Small intestine (tissue), 7 donors: ENCODE results near the gene SUB1. TPM values are rescaled to one million over a fixed set of nuclear protein-coding genes. Genes with fewer than 3 reads are reported as not detected.
"Not testable (repeated sequence)": the region's sequence is repeated elsewhere in the genome, so short reads cannot be mapped to it uniquely, and the experiment has no call there.

Experiments
- DNase-seq, 2 donors: peaks; one replicate each; pipeline versions ENCODE4 v3.0.0 to v3.0.0-alpha.2; 2013
- FAIRE-seq: peaks from 2 replicates; lab custom pipeline; 2012; peaks lifted over from hg19 to GRCh38; lab: Jason Lieb, UNC
- H3K27ac ChIP-seq, 3 donors: one replicate each; pipeline ENCODE4 v1.5.1; 2013; ENCODE audit warnings: low read length in 2 of 3, mild to moderate bottlenecking in 2 of 3, control low read depth in 1 of 3, inconsistent platforms in 1 of 3, low read depth in 1 of 3, moderate library complexity in 1 of 3
- H3K27me3 ChIP-seq, 3 donors: one replicate each; pipeline ENCODE4 v1.6.1; 2013; ENCODE audit warnings: low read length in 3 of 3, inconsistent platforms in 1 of 3; ENCODE audit not compliant: control insufficient read depth in 3 of 3, insufficient read depth in 3 of 3
- H3K36me3 ChIP-seq, 3 donors: one replicate each; pipeline ENCODE4 v1.6.1; 2013; ENCODE audit warnings: low read length in 3 of 3, inconsistent platforms in 1 of 3, low read depth in 1 of 3, mild to moderate bottlenecking in 1 of 3, moderate library complexity in 1 of 3; ENCODE audit not compliant: control insufficient read depth in 3 of 3, insufficient read depth in 2 of 3
- H3K4me1 ChIP-seq, 3 donors: one replicate each; pipeline ENCODE4 v1.6.1; 2013; ENCODE audit warnings: low read length in 2 of 3, inconsistent platforms in 1 of 3, low read depth in 1 of 3, mild to moderate bottlenecking in 1 of 3, moderate library complexity in 1 of 3; ENCODE audit not compliant: control insufficient read depth in 3 of 3, insufficient read depth in 2 of 3
- H3K4me3 ChIP-seq, 3 donors: one replicate each; pipeline ENCODE4 v1.5.1; 2013; ENCODE audit warnings: low read length in 3 of 3, control low read depth in 1 of 3, inconsistent platforms in 1 of 3, low read depth in 1 of 3, mild to moderate bottlenecking in 1 of 3, moderate library complexity in 1 of 3
- H3K9me3 ChIP-seq, 2 donors: one replicate each; pipeline ENCODE4 v1.6.1; 2013; ENCODE audit warnings: low read depth in 1 of 2, low read length in 1 of 2; ENCODE audit not compliant: control insufficient read depth in 2 of 2, insufficient read depth in 1 of 2
- WGBS, 3 donors: extraction: QIAGEN DNeasy Blood & Tissue Kit; methylation state at CpG; one replicate each; pipeline ENCODE4 v1.1.7; 2013; 5-methylcytosine and 5-hydroxymethylcytosine counted together
- polyA plus RNA-seq, 4 donors: library from polyadenylated mRNA; stranded (reverse) in 3 of 4; unstranded in 1 of 4; fragments of 200-250 nt in 3 of 4; fragments of 120-200 nt in 1 of 4; gene quantifications; one replicate each; pipeline versions ENCODE4 v1.2.1 to v1.2.3, GENCODE V29; 2013
- donor health status: healthy with polysubstance abuse.
- donor health status: control.
- donor health status: control.
- donor health status: Bipolar disorder and iron deficiency.
- donor health status: healthy.

Gene SUB1
- polyA plus RNA-seq, 4 donors = 113 to 226 (median 175) TPM

DNA sequence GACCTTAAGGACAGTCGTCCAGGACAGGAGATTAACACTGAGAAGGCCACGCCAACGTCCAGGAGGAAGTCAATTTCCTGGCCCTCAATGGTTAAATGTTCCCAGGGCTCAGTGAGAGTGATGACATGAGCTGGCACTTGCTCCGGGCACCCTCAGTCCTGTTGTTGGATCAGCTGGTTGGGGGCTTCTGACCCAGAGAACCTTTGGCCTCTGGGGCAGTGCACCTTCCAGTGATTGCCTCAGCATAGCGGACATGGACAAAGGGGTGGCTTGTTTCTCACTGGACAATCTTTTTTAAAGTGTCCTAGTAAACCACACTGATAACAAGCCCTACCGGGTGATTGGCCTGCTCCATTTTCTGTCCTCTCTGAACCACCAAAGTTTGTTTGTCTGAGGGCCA, 28.8 kb upstream of the SUB1 start:
- H3K27me3 ChIP-seq, FAIRE-seq, H3K9me3 ChIP-seq, H3K4me3 ChIP-seq, DNase-seq, H3K27ac ChIP-seq, H3K4me1 ChIP-seq, H3K36me3 ChIP-seq: not testable (repeated sequence)
- 81 to 91% (median 90%) methylated on average over 6 of the region's 6 CpGs for WGBS, 3 donors

DNA sequence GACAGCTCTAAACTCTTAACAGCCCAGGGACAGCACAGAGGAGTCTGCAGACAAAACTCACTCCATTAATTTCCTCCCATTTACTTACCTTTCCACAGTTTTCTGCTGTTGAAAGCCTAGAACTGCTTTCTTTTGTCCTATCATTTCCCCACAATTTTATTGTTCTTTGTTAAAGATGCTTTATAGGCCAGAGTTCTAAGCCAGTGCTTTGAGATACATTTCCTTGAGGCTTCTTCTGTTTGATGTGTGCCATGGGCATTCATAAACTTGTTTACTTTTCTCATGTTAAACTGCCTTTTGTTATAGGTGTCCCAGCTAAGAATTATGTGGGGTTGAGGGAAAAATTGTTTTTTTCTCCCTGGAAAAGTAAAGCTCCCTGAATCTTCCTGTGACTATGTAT, 25.9 kb upstream of the SUB1 start:
- no peaks in the 10 kb centered on the region for H3K9me3 ChIP-seq
- peaks cover 0 to 4% (median 0%) of the 10 kb centered on the region in 3 donors for H3K4me1 ChIP-seq
- no peak for FAIRE-seq

DNA sequence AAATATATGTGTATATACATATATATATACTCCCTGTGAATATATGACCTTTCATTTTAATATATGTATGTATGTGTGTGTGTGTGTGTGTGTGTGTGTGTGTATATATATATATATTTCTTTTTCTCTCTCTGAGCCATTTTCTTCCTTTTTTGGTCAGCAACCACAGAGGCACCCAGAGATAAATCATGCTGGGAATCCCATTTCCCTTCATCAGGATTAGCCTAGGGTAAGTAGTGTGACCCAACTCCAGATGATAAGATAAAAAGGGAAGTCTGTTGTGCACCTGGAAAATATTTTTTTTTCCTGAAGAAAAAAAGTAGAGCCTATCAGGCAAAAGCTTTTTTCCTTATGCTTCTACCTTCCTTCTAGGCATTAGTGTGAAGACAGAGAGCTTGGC, 25.4 kb upstream of the SUB1 start:
- Histone ChIP-seq H3K4me3 (no peak overlapping the region), H3K4me1 (peaks cover 0 to 9% (median 0%) of the 10 kb centered on the region in 3 donors), H3K36me3 (no peaks in the 10 kb centered on the region), H3K27ac (no peak overlapping the region), H3K27me3 (no peaks in the 10 kb centered on the region), H3K9me3 (no peaks in the 10 kb centered on the region)
- FAIRE-seq (no peak), DNase-seq (no peak)

More for the DNA sequence above, 25.9 kb upstream of the SUB1 start:
- no peaks in the 10 kb centered on the region for H3K27me3 ChIP-seq
- no peak for DNase-seq
- H3K27ac ChIP-seq = no peak overlapping the region
- no peak overlapping the region for H3K4me3 ChIP-seq
- no peaks in the 10 kb centered on the region for H3K36me3 ChIP-seq

DNA sequence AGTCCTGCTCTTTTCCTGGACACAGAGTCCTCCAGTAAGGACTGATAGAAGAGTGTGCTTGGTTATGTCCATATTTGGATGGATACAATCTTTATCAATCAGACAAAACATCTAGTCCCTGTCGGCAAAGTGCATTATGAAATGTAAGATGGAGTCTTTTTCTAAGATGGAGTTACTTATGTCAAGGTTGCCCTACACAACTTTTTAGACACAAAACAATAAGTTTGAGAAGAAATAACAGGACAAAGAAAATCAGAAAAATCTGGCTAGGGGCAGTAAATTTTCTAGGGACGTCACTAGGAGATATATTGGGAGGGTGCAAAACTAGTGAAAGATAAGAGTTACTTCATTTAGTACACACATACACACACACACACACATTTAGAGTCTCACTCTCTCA, 23.3 kb upstream of the SUB1 start:
- no peak overlapping the region for H3K27ac ChIP-seq
- FAIRE-seq (no peak), DNase-seq (no peak)
- no peaks in the 10 kb centered on the region for H3K27me3 ChIP-seq
- no peaks in the 10 kb centered on the region for H3K36me3 ChIP-seq
- peaks cover 0 to 17% (median 0%) of the 10 kb centered on the region in 3 donors for H3K4me1 ChIP-seq
- peaks cover 0 to 4% of the 10 kb centered on the region in 2 donors for H3K9me3 ChIP-seq
- WGBS, 3 donors = 90 to 94% (median 94%) methylated on average over 2 of the region's 2 CpGs
- H3K4me3 ChIP-seq = no peak overlapping the region

DNA sequence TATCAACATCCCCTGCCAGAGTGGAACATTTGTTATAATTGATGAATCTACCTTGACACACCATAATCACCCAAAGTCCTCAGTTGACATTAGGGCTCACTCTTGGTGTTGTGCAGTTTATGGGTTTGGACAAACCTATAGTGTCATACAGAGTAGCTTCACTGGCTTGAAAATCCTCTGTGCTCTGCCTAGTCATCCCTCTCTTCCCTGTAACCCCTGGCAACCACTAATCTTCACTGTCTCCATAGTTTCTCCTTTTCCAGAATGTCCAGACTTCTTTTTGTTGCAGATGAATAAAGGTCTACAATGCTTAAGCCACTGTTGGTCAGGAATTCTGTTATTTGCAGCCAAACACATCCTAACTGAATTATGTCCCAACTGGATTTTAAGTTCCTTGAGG, 22.5 kb upstream of the SUB1 start:
- Histone ChIP-seq H3K9me3 (peaks cover 0 to 8% of the 10 kb centered on the region in 2 donors), H3K4me3 (no peak overlapping the region), H3K27ac (no peak overlapping the region), H3K4me1 (peaks cover 0 to 17% (median 0%) of the 10 kb centered on the region in 3 donors), H3K36me3 (no peaks in the 10 kb centered on the region), H3K27me3 (no peaks in the 10 kb centered on the region)
- DNase-seq (no peak), FAIRE-seq (no peak)

DNA sequence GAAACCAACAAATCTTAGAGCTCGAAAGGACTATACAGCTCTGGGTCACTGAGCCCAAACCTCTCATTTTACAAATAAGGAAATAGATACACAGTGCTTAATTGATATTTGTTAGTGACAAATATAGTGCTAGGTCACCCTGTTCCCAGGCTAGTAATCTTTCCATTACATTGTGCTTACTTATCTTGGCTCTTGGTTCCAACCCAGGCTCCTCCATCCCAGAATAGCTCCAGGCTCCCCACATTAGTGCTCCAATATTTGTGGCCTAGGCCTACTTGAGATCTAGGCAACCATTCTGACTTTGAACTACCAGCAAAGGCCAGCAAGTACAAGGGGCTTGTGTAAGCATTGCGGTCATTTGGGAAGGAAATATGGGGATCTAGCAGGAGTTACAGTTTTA, 21.7 kb upstream of the SUB1 start:
- DNase-seq = no peak
- whole genome bisulfite sequencing, 3 donors = 94 to 98% (median 97%) methylated on average over 2 of the region's 2 CpGs

DNA sequence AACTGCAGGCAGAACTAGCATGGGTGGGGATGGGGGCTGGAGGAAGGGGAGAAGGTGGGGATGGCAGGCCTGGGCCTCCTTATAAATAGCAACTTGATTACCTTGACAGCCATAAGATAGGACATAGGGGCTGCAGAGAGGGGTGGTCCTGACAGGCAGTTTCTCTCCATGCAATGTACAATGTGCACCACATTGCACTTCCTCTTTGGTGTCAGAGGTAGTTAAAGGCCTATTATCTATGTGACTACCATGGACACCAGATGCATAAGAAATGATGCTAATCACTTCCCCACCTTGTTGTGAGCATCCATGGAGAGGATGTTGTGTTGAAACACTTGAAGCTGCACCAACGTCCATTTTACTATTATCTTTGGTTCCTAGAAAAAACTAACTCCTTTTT, 20.2 kb upstream of the SUB1 start:
- 18 to 53% (median 45%) methylated on average over 1 of the region's 1 CpG for WGBS, 3 donors
- Histone ChIP-seq H3K4me1 (peaks cover 0 to 17% (median 0%) of the 10 kb centered on the region in 3 donors), H3K4me3 (no peak overlapping the region), H3K27me3 (no peaks in the 10 kb centered on the region), H3K9me3 (peaks cover 0 to 8% of the 10 kb centered on the region in 2 donors), H3K36me3 (no peaks in the 10 kb centered on the region), H3K27ac (peak overlapping the region in 1 of 3 donors; percentile 60)
- no peak for DNase-seq
- FAIRE-seq = no peak

More for the DNA sequence above, 21.7 kb upstream of the SUB1 start:
- FAIRE-seq = no peak
- peak overlapping the region in 1 of 3 donors; percentile 49 for H3K27ac ChIP-seq
- no peaks in the 10 kb centered on the region for H3K36me3 ChIP-seq
- H3K4me3 ChIP-seq = no peak overlapping the region
- peaks cover 0 to 17% (median 0%) of the 10 kb centered on the region in 3 donors for H3K4me1 ChIP-seq
- peaks cover 0 to 8% of the 10 kb centered on the region in 2 donors for H3K9me3 ChIP-seq
- H3K27me3 ChIP-seq = no peaks in the 10 kb centered on the region

DNA sequence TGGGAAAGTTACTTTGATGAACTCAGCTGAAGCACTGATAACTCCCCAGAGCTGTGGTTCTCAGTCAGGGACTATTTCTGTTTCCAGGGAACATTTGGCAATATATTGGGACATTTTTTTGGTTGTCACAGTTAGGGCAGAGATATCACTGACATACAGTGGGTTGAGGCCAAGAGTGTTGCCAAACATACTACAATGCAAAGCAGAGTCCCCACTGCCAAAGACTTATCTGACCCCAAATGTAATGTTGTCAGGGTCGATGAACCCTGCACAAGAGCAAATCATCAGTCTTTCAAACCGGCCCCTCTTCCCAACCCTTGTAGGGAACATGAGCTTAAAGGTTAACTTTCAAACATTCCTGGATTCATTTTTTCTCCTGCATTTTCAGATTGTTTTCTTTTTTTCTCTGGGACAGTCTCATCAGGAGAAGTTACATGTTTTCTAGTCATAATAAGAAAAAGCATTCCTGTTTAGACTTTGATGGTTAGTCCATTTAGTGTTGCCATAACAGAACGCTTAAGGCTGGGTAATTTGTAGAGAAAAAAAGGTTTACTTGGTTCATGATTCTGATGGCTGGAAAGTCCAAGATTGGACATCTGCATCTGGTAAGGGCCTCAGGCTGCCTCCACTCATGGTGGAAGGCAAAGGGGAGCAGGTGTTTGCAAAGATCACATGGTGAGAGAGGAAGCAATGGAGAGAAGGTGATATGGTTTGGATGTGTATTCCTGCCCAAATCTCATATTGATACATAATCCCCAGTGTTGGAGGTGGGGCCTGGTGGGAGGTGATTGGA, 18.8 kb upstream of the SUB1 start:
- no peak overlapping the region for H3K27ac ChIP-seq
- peaks cover 0 to 17% (median 0%) of the 10 kb centered on the region in 3 donors for H3K4me1 ChIP-seq
- no peak for FAIRE-seq
- peaks cover 0 to 8% of the 10 kb centered on the region in 2 donors for H3K9me3 ChIP-seq
- H3K4me3 ChIP-seq = no peak overlapping the region
- no peaks in the 10 kb centered on the region for H3K27me3 ChIP-seq
- H3K36me3 ChIP-seq = no peaks in the 10 kb centered on the region
- no peak for DNase-seq
- 87 to 96% (median 89%) methylated on average over 3 of the region's 3 CpGs for WGBS, 3 donors
